Liver (tissue), 9 donors: ENCODE data around the gene SPTBN4. TPM values are rescaled to one million over a fixed set of nuclear protein-coding genes. Genes with fewer than 3 reads are reported as not detected.

Experiments
- DNase-seq: peaks from one replicate; pipeline ENCODE4 v3.0.0-alpha.2; 2017; ENCODE audit warnings: low spot score
- H3K27ac ChIP-seq, 2 donors: one replicate each; pipeline ENCODE4 v1.7.0; 2013; ENCODE audit warnings: inconsistent platforms in 2 of 2, low read length in 2 of 2, control low read depth in 1 of 2, low read depth in 1 of 2, mild to moderate bottlenecking in 1 of 2
- H3K27me3 ChIP-seq, 4 donors: one replicate each; pipeline versions ENCODE4 v1.6.1 to v1.7.0; 2013; ENCODE audit warnings: low read length in 3 of 4, inconsistent platforms in 1 of 4, mild to moderate bottlenecking in 1 of 4, moderate library complexity in 1 of 4; ENCODE audit not compliant: control insufficient read depth in 4 of 4, insufficient read depth in 4 of 4
- H3K36me3 ChIP-seq, 4 donors: one replicate each; pipeline versions ENCODE4 v1.6.1 to v1.7.0; 2013; ENCODE audit warnings: low read length in 3 of 4, mild to moderate bottlenecking in 3 of 4, low read depth in 1 of 4, moderate library complexity in 1 of 4; ENCODE audit not compliant: control insufficient read depth in 4 of 4, insufficient read depth in 3 of 4
- H3K4me1 ChIP-seq, 4 donors: one replicate each; pipeline versions ENCODE4 v1.6.1 to v1.7.0; 2013; ENCODE audit warnings: low read length in 3 of 4, mild to moderate bottlenecking in 3 of 4, moderate library complexity in 1 of 4; ENCODE audit not compliant: control insufficient read depth in 4 of 4, insufficient read depth in 4 of 4
- H3K4me3 ChIP-seq, 3 donors: one replicate each; pipeline versions ENCODE4 v1.6.1 to v1.7.0; 2013; ENCODE audit warnings: low read length in 3 of 3, control low read depth in 1 of 3, low read depth in 1 of 3, mild to moderate bottlenecking in 1 of 3
- H3K9ac ChIP-seq, 2 donors: one replicate each; pipeline ENCODE4 v1.7.0; 2013; ENCODE audit warnings: low read length in 2 of 2, mild to moderate bottlenecking in 2 of 2, moderate library complexity in 2 of 2, control low read depth in 1 of 2, low read depth in 1 of 2
- H3K9me3 ChIP-seq, 4 donors: one replicate each; pipeline versions ENCODE4 v1.6.1 to v1.7.0; 2013; ENCODE audit warnings: low read length in 3 of 4; ENCODE audit not compliant: control insufficient read depth in 4 of 4
- EGR1 ChIP-seq, 2 donors: IDR thresholded peaks; 2 replicates each; pipeline ENCODE4 v1.6.1; 2016 to 2018; ENCODE audit warnings: antibody characterized with exemption in 2 of 2, low read depth in 2 of 2
- FOXA1 ChIP-seq: IDR thresholded peaks from 2 replicates; pipeline ENCODE4 v1.6.1; 2016; ENCODE audit warnings: antibody characterized with exemption
- FOXA2 ChIP-seq: IDR thresholded peaks from 2 replicates; pipeline ENCODE4 v1.6.1; 2016; ENCODE audit warnings: antibody characterized with exemption
- HNF4A ChIP-seq, 2 donors: conservative IDR thresholded peaks; 2 replicates each; pipeline ENCODE4 v1.6.1; 2016; ENCODE audit warnings: antibody characterized with exemption in 2 of 2, mild to moderate bottlenecking in 2 of 2
- HNF4G ChIP-seq: IDR thresholded peaks from 2 replicates; pipeline ENCODE4 v1.6.1; 2016; ENCODE audit warnings: antibody characterized with exemption
- JUND ChIP-seq, 2 donors: IDR thresholded peaks; 2 replicates each; pipeline ENCODE4 v1.6.1; 2016; ENCODE audit warnings: antibody characterized with exemption in 2 of 2
- NR2F2 ChIP-seq: IDR thresholded peaks from 2 replicates; pipeline ENCODE4 v1.6.1; 2016; ENCODE audit warnings: antibody characterized with exemption
- RAD21 ChIP-seq, 2 donors: IDR thresholded peaks; 2 replicates each; pipeline ENCODE4 v1.6.1; 2016; ENCODE audit warnings: antibody characterized with exemption in 2 of 2, mild to moderate bottlenecking in 2 of 2
- RXRA ChIP-seq, 2 donors: IDR thresholded peaks; 2 replicates each; pipeline ENCODE4 v1.6.1; 2017 to 2018; ENCODE audit warnings: antibody characterized with exemption in 2 of 2, mild to moderate bottlenecking in 1 of 2
- SP1 ChIP-seq: IDR thresholded peaks from 2 replicates; pipeline ENCODE4 v1.6.1; 2018; ENCODE audit warnings: antibody characterized with exemption, mild to moderate bottlenecking
- WGBS: extraction: QIAGEN DNeasy Blood & Tissue Kit; methylation state at CpG from one replicate; pipeline ENCODE4 v1.1.7; 2013; 5-methylcytosine and 5-hydroxymethylcytosine counted together
- polyA plus RNA-seq, 2 donors: library from polyadenylated mRNA; stranded (reverse) in 1 of 2; unstranded in 1 of 2; fragments of 200-250 nt in 1 of 2; fragments of >200 nt in 1 of 2; fragmentation: Nextera tagmentation in 1 of 2; extraction: Ambion mirVana in 1 of 2; gene quantifications; one replicate each; pipeline versions ENCODE4 v1.2.1 to v1.2.3, GENCODE V29; 2013 to 2015
- total RNA-seq, 2 donors: library from RNA; depleted of rRNA; stranded (reverse); fragments of >200 nt; gene quantifications; one replicate each; pipeline ENCODE4 v1.2.3, GENCODE V29; 2014
- TF ChIP-seq, protein P1 (sequence below): IDR thresholded peaks from 2 replicates; pipeline ENCODE4 v1.6.1; 2016; ENCODE audit warnings: antibody characterized with exemption
- TF ChIP-seq, protein P2 (sequence below): fragments of 150-350 bp; IDR thresholded peaks from 2 replicates; pipeline ENCODE4 v1.5.1; 2017; ENCODE audit warnings: improper control_type of control experiment, low read depth, low read length; ENCODE audit not compliant: missing input control
- TF ChIP-seq, protein P3 (sequence below): IDR thresholded peaks from 2 replicates; pipeline ENCODE4 v1.6.1; 2016; ENCODE audit warnings: antibody characterized with exemption, mild to moderate bottlenecking
- TF ChIP-seq, protein P4 (sequence below): IDR thresholded peaks from 2 replicates; pipeline ENCODE4 v1.6.1; 2016; ENCODE audit warnings: antibody characterized with exemption
- donor health status: healthy.
- donor health status: healthy.
- donor health status: healthy.
- donor health status: healthy.
- donor health status: healthy.

The SPTBN4 gene
- total and polyA plus RNA-seq, 4 donors, result 0.13 to 1.1 (median 0.62) TPM

DNA sequence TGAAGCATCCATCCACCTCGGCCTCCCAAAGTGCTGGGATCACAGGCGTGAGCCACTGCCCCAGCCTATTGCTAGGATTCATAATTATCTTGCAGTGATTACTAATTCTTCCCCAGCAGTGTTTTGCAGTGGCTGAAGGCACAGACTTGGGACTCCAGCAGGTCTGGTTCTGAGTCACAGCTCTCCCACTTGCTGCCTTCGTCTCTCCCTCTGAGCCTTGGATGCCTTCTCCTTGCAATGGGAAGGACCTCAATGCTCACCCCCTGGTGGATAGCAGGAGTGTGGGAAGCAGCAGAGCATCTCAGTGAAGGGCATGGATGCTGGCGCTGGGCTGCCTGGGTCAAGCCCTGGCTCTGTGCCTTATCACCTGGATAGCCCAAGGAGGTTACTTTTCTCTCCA lies 72.3 kb downstream of the SPTBN4 start:
- Histone ChIP-seq H3K36me3 (no peaks in the 10 kb centered on the region), H3K4me1 (no peaks in the 10 kb centered on the region), H3K27me3 (no peaks in the 10 kb centered on the region), H3K4me3 (no peak overlapping the region), H3K27ac (no peak overlapping the region), H3K9ac (no peak overlapping the region), H3K9me3 (peaks cover 0 to 4% (median under 1%) of the 10 kb centered on the region in 4 donors)
- 69% methylated on average over 4 of the region's 4 CpGs for WGBS
- no peak for DNase-seq
- TF ChIP-seq, protein P1, sequence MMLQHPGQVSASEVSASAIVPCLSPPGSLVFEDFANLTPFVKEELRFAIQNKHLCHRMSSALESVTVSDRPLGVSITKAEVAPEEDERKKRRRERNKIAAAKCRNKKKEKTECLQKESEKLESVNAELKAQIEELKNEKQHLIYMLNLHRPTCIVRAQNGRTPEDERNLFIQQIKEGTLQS, result no peak

DNA sequence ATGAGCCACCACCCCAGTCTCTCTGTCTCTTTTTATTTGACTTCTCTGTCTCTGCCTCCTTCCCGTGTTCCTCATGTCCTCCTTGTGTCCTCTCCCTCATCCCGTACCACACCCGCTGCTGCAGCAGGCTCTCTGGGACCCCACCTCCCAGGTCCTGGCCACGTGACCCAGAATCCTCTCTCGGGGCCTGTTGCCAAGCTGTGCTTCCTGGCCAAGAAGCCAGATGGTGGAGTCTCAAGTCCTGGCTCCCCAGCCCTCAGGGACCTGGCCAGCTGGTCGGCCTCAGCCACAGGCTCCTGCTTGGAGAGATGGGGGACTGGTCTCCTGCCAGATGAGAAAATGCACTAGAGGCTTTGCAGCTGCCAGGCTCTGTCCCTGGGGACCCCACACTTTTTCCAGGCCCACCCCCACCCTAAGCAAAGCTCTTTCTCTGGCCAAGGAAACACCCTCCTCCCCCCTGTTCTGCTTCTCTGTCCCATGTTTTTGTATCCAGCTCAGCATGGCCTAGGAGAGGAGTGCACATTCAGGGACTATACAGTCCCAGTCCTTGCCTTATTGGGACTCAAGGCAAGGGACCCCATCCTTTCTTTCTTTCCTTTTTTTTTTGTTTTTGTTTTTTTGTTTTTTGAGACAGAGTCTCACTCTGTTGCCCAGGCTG lies 75.5 kb downstream of the SPTBN4 start:
- no peak for DNase-seq
- TF ChIP-seq, protein P1, result no peak
- TF ChIP-seq HNF4G, result no peak
- TF ChIP-seq FOXA2, result no peak
- TF ChIP-seq RXRA (IDR thresholded peaks at IDR 0.05), result no peak
- no peak for TF ChIP-seq EGR1 (IDR thresholded peaks at IDR 0.05; ENCODE audit: low read depth in 2 of 2)
- TF ChIP-seq, protein P2, sequence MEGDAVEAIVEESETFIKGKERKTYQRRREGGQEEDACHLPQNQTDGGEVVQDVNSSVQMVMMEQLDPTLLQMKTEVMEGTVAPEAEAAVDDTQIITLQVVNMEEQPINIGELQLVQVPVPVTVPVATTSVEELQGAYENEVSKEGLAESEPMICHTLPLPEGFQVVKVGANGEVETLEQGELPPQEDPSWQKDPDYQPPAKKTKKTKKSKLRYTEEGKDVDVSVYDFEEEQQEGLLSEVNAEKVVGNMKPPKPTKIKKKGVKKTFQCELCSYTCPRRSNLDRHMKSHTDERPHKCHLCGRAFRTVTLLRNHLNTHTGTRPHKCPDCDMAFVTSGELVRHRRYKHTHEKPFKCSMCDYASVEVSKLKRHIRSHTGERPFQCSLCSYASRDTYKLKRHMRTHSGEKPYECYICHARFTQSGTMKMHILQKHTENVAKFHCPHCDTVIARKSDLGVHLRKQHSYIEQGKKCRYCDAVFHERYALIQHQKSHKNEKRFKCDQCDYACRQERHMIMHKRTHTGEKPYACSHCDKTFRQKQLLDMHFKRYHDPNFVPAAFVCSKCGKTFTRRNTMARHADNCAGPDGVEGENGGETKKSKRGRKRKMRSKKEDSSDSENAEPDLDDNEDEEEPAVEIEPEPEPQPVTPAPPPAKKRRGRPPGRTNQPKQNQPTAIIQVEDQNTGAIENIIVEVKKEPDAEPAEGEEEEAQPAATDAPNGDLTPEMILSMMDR, result no peak
- no peak for TF ChIP-seq HNF4A (conservative IDR thresholded peaks at IDR 0.05)
- TF ChIP-seq FOXA1, result no peak
- no peak for TF ChIP-seq NR2F2
- TF ChIP-seq, protein P3, sequence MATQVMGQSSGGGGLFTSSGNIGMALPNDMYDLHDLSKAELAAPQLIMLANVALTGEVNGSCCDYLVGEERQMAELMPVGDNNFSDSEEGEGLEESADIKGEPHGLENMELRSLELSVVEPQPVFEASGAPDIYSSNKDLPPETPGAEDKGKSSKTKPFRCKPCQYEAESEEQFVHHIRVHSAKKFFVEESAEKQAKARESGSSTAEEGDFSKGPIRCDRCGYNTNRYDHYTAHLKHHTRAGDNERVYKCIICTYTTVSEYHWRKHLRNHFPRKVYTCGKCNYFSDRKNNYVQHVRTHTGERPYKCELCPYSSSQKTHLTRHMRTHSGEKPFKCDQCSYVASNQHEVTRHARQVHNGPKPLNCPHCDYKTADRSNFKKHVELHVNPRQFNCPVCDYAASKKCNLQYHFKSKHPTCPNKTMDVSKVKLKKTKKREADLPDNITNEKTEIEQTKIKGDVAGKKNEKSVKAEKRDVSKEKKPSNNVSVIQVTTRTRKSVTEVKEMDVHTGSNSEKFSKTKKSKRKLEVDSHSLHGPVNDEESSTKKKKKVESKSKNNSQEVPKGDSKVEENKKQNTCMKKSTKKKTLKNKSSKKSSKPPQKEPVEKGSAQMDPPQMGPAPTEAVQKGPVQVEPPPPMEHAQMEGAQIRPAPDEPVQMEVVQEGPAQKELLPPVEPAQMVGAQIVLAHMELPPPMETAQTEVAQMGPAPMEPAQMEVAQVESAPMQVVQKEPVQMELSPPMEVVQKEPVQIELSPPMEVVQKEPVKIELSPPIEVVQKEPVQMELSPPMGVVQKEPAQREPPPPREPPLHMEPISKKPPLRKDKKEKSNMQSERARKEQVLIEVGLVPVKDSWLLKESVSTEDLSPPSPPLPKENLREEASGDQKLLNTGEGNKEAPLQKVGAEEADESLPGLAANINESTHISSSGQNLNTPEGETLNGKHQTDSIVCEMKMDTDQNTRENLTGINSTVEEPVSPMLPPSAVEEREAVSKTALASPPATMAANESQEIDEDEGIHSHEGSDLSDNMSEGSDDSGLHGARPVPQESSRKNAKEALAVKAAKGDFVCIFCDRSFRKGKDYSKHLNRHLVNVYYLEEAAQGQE, result no peak
- TF ChIP-seq, protein P4, sequence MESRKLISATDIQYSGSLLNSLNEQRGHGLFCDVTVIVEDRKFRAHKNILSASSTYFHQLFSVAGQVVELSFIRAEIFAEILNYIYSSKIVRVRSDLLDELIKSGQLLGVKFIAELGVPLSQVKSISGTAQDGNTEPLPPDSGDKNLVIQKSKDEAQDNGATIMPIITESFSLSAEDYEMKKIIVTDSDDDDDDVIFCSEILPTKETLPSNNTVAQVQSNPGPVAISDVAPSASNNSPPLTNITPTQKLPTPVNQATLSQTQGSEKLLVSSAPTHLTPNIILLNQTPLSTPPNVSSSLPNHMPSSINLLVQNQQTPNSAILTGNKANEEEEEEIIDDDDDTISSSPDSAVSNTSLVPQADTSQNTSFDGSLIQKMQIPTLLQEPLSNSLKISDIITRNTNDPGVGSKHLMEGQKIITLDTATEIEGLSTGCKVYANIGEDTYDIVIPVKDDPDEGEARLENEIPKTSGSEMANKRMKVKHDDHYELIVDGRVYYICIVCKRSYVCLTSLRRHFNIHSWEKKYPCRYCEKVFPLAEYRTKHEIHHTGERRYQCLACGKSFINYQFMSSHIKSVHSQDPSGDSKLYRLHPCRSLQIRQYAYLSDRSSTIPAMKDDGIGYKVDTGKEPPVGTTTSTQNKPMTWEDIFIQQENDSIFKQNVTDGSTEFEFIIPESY, result no peak
- no peak for TF ChIP-seq SP1
- TF ChIP-seq RAD21 (IDR thresholded peaks at IDR 0.05), result no peak
- TF ChIP-seq JUND (IDR thresholded peaks at IDR 0.05), result no peak
- H3K4me3 ChIP-seq, result no peak overlapping the region
- no peaks in the 10 kb centered on the region for H3K36me3 ChIP-seq
- H3K4me1 ChIP-seq, result no peaks in the 10 kb centered on the region
- WGBS, result 66% methylated on average over 6 of the region's 6 CpGs
- no peaks in the 10 kb centered on the region for H3K27me3 ChIP-seq
- no peak overlapping the region for H3K9ac ChIP-seq
- H3K27ac ChIP-seq, result no peak overlapping the region
- no peaks in the 10 kb centered on the region for H3K9me3 ChIP-seq
